GM23248 (cell line): Measurements from ENCODE around the gene MANBA. TPM values are rescaled to one million over a fixed set of nuclear protein-coding genes. Genes with fewer than 3 reads are reported as not detected.

Source experiments
- DNase-seq: peaks from one replicate; pipeline ENCODE4 v3.0.0-alpha.2; 2015
- H2AFZ ChIP-seq: fragments of 200-600 bp; sonication (generic); 2 replicates; pipeline ENCODE4 v1.6.1; 2016; ENCODE audit warnings: antibody characterized with exemption
- H3F3A ChIP-seq: fragments of 200-600 bp; sonication (generic); 2 replicates; pipeline ENCODE4 v1.6.1; 2016; ENCODE audit warnings: mild to moderate bottlenecking, antibody characterized with exemption, mixed run types; ENCODE audit not compliant: insufficient read depth
- H3K27ac ChIP-seq: fragments of 200-600 bp; sonication (generic); 2 replicates; pipeline ENCODE4 v1.5.1; 2016; ENCODE audit warnings: mild to moderate bottlenecking
- H3K27me3 ChIP-seq: fragments of 200-600 bp; sonication (generic); replicated peaks from 2 replicates; pipeline ENCODE4 v1.6.1; 2016; ENCODE audit warnings: mild to moderate bottlenecking; ENCODE audit not compliant: insufficient read depth
- H3K36me3 ChIP-seq: fragments of 200-600 bp; sonication (generic); 2 replicates; pipeline ENCODE4 v1.6.1; 2016; ENCODE audit warnings: low read depth, mild to moderate bottlenecking
- H3K4me1 ChIP-seq: fragments of 200-600 bp; sonication (generic); 2 replicates; pipeline ENCODE4 v1.6.1; 2016; ENCODE audit warnings: mild to moderate bottlenecking; ENCODE audit not compliant: insufficient read depth
- H3K4me2 ChIP-seq: fragments of 200-600 bp; sonication (generic); one replicate; pipeline ENCODE4 v1.6.1; 2016; ENCODE audit warnings: mild to moderate bottlenecking; ENCODE audit not compliant: unreplicated experiment
- H3K4me3 ChIP-seq: fragments of 200-600 bp; sonication (generic); 2 replicates; pipeline ENCODE4 v1.5.1; 2016; ENCODE audit warnings: mild to moderate bottlenecking
- H3K79me2 ChIP-seq: fragments of 200-600 bp; sonication (generic); 2 replicates; pipeline ENCODE4 v1.6.1; 2016; ENCODE audit warnings: mild to moderate bottlenecking; ENCODE audit not compliant: insufficient read depth
- H3K9ac ChIP-seq: fragments of 200-600 bp; sonication (generic); 2 replicates; pipeline ENCODE4 v1.6.1; 2016; ENCODE audit warnings: mild to moderate bottlenecking
- H3K9me2 ChIP-seq: fragments of 200-600 bp; sonication (generic); 2 replicates; pipeline ENCODE4 v1.6.1; 2016; ENCODE audit warnings: mixed run types, mild to moderate bottlenecking, moderate library complexity; ENCODE audit not compliant: insufficient read depth
- H3K9me3 ChIP-seq: fragments of 200-600 bp; sonication (generic); one replicate; pipeline ENCODE4 v1.6.1; 2017; ENCODE audit warnings: low read depth
- H4K20me1 ChIP-seq: fragments of 200-600 bp; sonication (generic); 2 replicates; pipeline ENCODE4 v1.6.0; 2016; ENCODE audit not compliant: insufficient read depth
- EZH2 ChIP-seq: fragments of 200-600 bp; sonication (generic); IDR thresholded peaks from 2 replicates; pipeline ENCODE4 v1.6.1; 2018; ENCODE audit warnings: antibody characterized with exemption, mild to moderate bottlenecking; ENCODE audit not compliant: insufficient read depth, poor library complexity, severe bottlenecking
- EZH2phosphoT487 ChIP-seq: fragments of 200-600 bp; sonication (generic); IDR thresholded peaks from 2 replicates; pipeline ENCODE4 v1.6.1; 2018; ENCODE audit warnings: antibody characterized with exemption, moderate library complexity, mild to moderate bottlenecking, low read depth; ENCODE audit not compliant: insufficient read depth
- WGBS, 2 experiments: methylation state at CpG; one replicate each; pipeline ENCODE4 v1.1.6; 2015 to 2017; ENCODE audit warnings: low lambda C conversion rate in 2 of 2, low coverage in 1 of 2; ENCODE audit errors: missing lambda C conversion rate in 2 of 2; 5-methylcytosine and 5-hydroxymethylcytosine counted together
- in situ Hi-C: fragments of 300-500 bp; cut with MboI; formaldehyde crosslinking; loops from 2 replicates; pipeline ENCODE4 v1.15.0; 2020
- polyA plus RNA-seq: library from polyadenylated mRNA; unstranded; fragments of >200 nt; fragmentation: Nextera tagmentation; extraction: Ambion mirVana; gene quantifications from 2 replicates; pipeline ENCODE4 v1.2.1, GENCODE V29; 2016
- total RNA-seq: library from RNA; depleted of rRNA; stranded (reverse); fragments of >200 nt; shearing (Covaris generic); gene quantifications from 2 replicates; pipeline ENCODE4 v1.2.3, GENCODE V29; 2014

MANBA gene
- total and polyA plus RNA-seq, 2 experiments from 2014 or later = 16.6 to 20.5 TPM

GRCh38 chr4:102786279-102786678, 25.5 kb upstream of the MANBA start:
- H3K9me3 ChIP-seq = no peaks in the 10 kb centered on the region
- no peaks in the 10 kb centered on the region for H3K27me3 ChIP-seq
- H3K36me3 ChIP-seq = peaks cover 4% of the 10 kb centered on the region
- TF ChIP-seq EZH2 = no peak
- TF ChIP-seq EZH2phosphoT487 = no peak
- H3K4me2 ChIP-seq = no peak overlapping the region
- no peak overlapping the region for H2AFZ ChIP-seq
- H3K27ac ChIP-seq = no peak overlapping the region
- H3K79me2 ChIP-seq = peaks cover 2% of the 10 kb centered on the region; the same call in 1 of the 2 replicates
- no peak for DNase-seq
- H4K20me1 ChIP-seq = no peaks in the 10 kb centered on the region
- in situ Hi-C loops = no loop called here
- H3K4me1 ChIP-seq = 0 out of 2 replicates have a peak, but pooled peaks cover 9% of the 10 kb centered on the region
- H3K9ac ChIP-seq = no peak overlapping the region
- H3K9me2 ChIP-seq = no peaks in the 10 kb centered on the region
- no peak overlapping the region for H3K4me3 ChIP-seq
- peaks cover 55% of the 10 kb centered on the region for H3F3A ChIP-seq
- WGBS, 2 experiments = 44 to 45% methylated on average over 1 of the region's 1 CpG

- Histone ChIP-seq H3K9me3 (no peaks in the 10 kb centered on the region), H3K4me2 (no peak overlapping the region), H3K4me1 (0 out of 2 replicates have a peak, but pooled peaks cover 9% of the 10 kb centered on the region), H3K27me3 (no peaks in the 10 kb centered on the region), H3F3A (peaks cover 25% of the 10 kb centered on the region), H3K9ac (no peak overlapping the region), H3K9me2 (no peaks in the 10 kb centered on the region), H3K4me3 (no peak overlapping the region), H3K27ac (0 out of 2 replicates have a peak overlapping the region, but pooled peaks have one; percentile 21), H3K79me2 (no peaks in the 10 kb centered on the region), H2AFZ (no peak overlapping the region), H3K36me3 (no peaks in the 10 kb centered on the region), H4K20me1 (no peaks in the 10 kb centered on the region)
- in situ Hi-C loops = no loop called here
- TF ChIP-seq EZH2 (no peak), EZH2phosphoT487 (no peak)
- DNase-seq = peak; percentile 47
- 42 to 45% methylated on average over 2 of the region's 2 CpGs for WGBS, 2 experiments
Observed at GRCh38 chr4:102783006-102783405, 22.2 kb upstream of the MANBA start.

GRCh38 chr4:102781570-102781969, 20.8 kb upstream of the MANBA start:
- no peaks in the 10 kb centered on the region for H3K27me3 ChIP-seq
- TF ChIP-seq EZH2 (no peak), EZH2phosphoT487 (no peak)
- DNase-seq = no peak
- no peaks in the 10 kb centered on the region for H3K79me2 ChIP-seq
- no peaks in the 10 kb centered on the region for H3K9me3 ChIP-seq
- in situ Hi-C loops = no loop called here
- WGBS, 2 experiments = 94 to 95% methylated on average over 1 of the region's 1 CpG
- H3F3A ChIP-seq = peaks cover 13% of the 10 kb centered on the region
- H3K4me2 ChIP-seq = no peak overlapping the region
- 0 out of 2 replicates have a peak, but pooled peaks cover 9% of the 10 kb centered on the region for H3K4me1 ChIP-seq
- H3K27ac ChIP-seq = no peak overlapping the region
- H3K9ac ChIP-seq = no peak overlapping the region
- H3K4me3 ChIP-seq = no peak overlapping the region
- H2AFZ ChIP-seq = no peak overlapping the region
- H3K9me2 ChIP-seq = no peaks in the 10 kb centered on the region
- no peaks in the 10 kb centered on the region for H3K36me3 ChIP-seq
- no peaks in the 10 kb centered on the region for H4K20me1 ChIP-seq

GRCh38 chr4:102780476-102781144, 19.8 kb upstream of the MANBA start:
- Histone ChIP-seq H3K9ac (no peak overlapping the region), H3K9me3 (no peaks in the 10 kb centered on the region), H3K79me2 (no peaks in the 10 kb centered on the region), H3K4me2 (no peak overlapping the region), H2AFZ (no peak overlapping the region), H4K20me1 (no peaks in the 10 kb centered on the region), H3K27me3 (no peaks in the 10 kb centered on the region), H3K36me3 (no peaks in the 10 kb centered on the region), H3F3A (peaks cover 12% of the 10 kb centered on the region), H3K4me1 (0 out of 2 replicates have a peak, but pooled peaks cover 9% of the 10 kb centered on the region), H3K4me3 (no peak overlapping the region), H3K9me2 (no peaks in the 10 kb centered on the region), H3K27ac (no peak overlapping the region)
- peak; percentile 49 for DNase-seq
- WGBS, 2 experiments = 94 to 96% methylated on average over 5 of the region's 5 CpGs
- TF ChIP-seq EZH2 (no peak), EZH2phosphoT487 (no peak)
- in situ Hi-C loops = no loop called here
